Stimulated activated CD8-positive, alpha-beta memory T cell treated with anti-CD3 and anti-CD28 coated beads, Interleukin-15, amount 100 ng/mL, for 48 hours (primary cell): ENCODE results near the gene RNF10.
"Not testable (repeated sequence)": the region's sequence is repeated elsewhere in the genome, so short reads cannot be mapped to it uniquely, and the experiment has no call there.

ENCODE experiments used
- DNase-seq, 2 donors: peaks; one replicate each; pipeline ENCODE4 v3.0.0-alpha.2; 2020; ENCODE audit warnings: low read depth in 2 of 2

The RNF10 gene

DNA sequence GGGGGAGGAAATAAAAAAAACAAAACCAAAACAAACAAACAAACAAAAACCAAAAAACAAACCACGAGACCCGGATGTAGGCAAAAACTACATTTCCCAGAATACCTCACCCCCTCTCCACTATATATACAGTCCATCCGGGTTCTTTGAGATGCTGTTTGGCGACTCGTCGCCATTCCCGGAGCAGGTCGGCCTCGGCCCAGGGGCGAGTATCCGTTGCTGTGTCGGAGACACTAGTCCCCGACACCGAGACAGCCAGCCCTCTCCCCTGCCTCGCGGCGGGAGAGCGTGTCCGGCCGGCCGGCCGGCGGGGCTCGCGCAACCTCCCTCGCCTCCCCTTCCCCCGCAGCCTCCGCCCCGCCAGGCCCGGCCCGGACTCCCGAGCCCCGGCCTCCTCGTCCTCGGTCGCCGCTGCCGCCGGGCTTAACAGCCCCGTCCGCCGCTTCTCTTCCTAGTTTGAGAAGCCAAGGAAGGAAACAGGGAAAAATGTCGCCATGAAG is at the start of gene RNF10:
TSS of gene RNF10 (plus strand) at position 154 of the 500 bp plus-strand sequence. CDS start 456 bp downstream, outside the sequence.
- DNase-seq: peak; percentile 40 to 49

DNA sequence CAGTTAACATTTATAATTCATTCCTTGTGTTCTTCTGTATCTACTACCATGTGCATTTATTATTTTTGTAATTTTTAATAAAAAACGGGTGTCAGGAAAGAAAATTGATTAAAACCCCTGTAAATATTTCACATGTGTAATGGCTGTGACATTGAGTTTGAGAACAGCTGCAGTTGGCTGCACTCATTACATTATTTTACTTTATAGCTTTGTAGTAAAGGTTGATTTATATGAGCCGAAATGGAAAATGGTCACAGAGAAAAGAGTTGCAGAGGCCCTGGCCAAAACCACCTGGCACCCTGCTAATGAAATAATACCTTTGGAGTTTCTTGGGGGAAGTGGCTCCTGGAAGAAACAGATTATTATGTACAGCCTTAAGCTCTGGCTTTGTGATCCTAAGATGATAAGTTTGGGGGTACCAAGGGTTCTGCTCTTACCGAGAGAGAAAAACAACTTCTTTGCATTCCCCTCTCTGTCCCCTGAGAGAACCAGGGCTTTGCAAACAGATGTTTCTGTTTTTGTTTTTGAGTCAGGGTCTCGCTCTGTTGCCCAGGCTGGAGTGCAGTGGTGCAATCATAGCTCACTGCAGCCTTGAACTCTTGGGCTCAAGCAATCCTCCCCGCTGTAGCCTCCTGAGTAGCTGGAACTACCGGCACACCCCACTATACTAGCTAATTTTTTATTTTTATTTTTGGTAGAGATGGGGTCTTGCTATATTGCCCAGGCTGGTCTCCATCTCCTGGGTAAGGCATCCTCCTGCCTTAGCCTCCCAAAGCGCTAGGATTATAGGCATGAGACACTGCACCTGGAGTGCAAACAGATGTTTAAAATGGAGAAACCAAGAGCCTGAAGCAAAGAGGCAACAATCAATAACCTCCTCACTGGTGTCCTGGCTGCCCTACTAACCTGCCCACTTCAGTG is 47.9 kb upstream of the RNF10 start:
- no peak for DNase-seq

DNA sequence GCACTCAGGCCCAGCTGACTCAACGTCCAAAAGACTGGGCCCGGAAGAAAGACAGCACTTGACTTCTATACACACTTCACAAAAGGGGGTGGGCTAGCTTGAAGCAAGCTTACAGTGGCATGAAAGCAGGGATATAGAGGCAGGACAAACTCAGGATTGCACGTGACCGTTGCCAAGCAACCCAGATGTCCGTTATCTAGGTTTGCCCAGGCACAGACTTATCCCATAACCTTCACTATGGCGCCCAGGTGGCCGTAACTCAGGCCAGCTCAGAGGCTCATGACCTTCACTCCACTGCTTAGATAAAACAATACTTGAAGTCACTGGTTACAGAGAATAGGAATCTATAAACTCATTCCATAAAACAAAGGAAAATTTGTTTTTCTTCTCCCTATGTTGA is 46.6 kb upstream of the RNF10 start:
- not testable (repeated sequence) for DNase-seq

DNA sequence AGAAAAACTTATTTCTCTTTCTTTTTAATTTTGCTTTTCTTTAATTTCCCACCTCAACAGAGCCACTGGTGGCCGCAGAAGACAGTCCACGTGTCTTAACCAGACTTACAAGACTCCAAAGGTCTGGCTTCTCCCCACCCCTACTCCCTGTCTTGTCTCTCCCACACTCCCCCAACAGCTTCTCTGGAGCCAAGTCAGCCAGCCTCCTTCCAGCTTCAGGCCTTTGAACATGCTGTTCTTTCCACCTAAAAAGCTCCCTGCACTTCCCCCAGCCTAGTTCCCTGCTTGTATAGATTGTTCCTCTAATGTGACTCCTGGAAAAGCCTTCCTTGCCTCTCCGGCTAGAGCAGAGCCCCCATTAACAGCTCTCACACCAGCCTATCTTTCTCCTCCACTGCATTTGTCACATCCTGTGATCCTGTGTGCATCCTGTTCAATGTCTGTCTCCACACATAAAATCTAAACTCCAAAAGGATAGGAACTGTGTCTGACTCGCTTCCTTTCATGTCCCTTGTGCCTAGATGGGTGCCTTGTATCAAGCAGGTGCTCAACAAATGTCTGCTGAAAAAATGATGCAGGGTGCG is 46.0 kb upstream of the RNF10 start:
- no peak for DNase-seq

DNA sequence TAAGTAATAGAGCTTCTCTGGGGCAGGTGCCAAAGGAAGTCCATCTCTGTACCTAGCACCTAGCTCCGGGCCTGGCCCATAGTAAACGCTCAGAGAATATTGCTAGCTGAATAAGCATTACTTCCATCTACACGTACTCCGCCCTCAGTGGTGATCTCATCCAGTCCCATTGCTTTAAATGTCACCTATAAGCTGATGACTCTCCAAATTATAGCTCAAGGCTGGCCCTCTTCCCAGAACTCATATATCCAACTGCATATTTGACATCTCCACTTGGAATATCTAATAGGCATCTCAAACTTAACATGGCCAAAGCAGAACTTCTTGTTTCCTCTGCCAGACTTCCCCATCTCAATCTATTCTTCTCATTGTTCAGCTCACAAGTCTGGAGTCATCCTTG is 45.1 kb upstream of the RNF10 start:
- no peak for DNase-seq

DNA sequence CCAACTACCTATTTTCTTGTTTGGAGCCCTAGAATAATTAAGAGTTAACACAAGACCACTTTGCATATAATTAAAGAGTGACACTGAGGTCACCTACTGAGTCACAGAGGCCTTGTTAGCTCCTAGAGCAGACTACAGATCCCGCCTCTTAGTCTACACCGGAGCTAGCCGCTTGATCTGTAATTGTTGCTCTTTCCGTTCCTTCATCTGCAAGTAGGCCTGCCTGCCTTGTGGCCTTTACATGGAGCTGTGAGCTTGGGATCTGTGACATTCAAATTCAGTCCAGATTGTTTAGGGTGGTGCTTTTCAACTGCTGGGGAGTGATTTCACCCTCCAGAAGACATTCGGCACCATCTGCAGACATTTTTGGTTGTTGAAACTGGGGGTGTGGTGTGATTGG is 43.8 kb upstream of the RNF10 start:
- no peak for DNase-seq

DNA sequence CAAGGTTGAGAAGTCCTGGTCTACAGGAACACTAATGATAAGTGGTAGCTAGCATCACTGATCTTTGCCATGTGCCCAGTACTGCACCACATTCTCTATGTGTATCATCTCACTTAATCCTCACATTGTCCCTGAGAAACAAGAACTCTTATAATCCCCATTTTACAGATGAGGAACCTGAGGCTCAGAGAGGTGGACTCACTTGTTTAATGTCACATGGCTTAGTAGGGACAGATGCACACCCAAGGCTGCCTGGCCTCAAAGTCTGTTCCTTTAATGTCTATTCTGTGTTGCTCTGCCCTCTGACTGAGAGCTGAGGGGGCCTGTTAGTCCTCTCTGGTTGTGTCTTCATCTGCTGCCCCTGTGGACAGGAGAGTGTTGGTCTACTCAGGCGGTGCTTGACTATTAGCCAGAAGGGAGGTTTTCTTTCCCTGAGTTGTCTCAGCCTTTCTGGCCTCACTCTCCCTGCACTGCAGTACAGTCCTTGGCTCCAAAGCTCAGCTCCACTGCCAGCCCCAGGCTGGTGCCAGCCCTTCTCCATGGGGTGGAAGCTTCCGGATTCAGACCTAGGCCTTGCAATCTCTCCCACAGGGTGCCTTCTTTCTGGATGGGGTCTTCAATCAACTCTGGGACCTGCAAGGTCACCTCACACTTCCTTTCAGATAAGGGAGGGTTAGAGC is 43.2 kb upstream of the RNF10 start:
- DNase-seq: no peak

DNA sequence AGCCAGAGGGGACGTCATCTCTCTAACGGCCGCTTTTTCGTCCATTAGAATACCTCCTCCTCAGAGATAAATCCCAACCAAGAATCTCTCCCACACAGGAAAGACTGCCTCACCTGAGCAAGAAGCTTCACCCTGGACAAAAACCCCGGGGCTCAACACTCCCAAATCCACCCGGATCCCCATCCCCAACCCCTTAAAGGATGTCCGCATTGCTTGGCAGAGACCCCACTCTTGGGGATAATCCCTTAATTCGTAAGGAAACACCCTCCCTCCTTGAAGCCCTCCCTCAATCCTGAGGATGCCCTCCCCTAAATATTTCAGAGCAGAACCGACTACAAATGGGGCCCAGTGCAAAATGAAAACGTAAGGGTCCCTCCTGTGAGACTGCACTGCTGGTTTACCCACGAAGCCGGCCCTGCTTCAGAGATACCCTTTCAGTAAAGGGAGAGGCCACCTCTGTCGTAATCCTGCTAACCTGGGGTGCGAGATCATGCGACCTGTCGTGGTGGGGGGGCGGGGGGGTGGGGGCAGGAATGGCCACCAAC is 38.9 kb upstream of the RNF10 start:
- no peak for DNase-seq

DNA sequence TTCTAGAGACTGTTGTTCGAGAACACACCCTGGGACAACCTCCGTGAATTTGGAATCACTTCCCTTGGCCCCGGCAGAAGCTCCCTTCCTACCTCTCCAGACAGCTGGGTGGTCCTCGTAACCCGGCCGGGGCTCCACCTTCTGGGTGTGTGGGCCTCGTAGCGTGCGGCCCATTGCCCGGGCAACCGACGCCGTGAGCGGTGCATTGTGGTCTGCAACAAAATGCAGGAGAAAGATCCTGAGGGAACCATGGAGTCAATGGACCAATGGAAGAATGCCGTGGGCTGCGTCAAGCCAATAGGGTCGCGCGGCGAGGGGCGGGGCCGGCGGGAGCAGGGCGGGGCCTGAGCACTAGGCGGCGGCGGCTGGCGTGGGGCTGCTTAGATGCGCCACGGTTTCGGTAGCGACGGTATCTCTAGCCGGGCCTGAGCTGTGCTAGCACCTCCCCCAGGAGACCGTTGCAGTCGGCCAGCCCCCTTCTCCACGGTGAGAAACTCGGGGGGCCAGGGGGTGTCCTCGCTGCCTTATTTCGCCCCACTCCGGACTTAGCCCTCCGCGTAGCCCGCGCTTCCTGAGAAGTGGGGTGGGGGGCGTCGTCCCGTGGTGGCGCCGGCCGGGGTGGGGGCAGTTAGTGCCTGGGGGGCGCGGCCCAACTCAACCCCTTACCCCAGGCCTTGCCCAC is 38.3 kb upstream of the RNF10 start, which contains the start of gene DYNLL1:
TSS of gene DYNLL1 (plus strand) at position 383 of the 682 bp plus-strand sequence. CDS start 309 bp downstream, outside the sequence.
- peak; percentile 96 to 97 for DNase-seq

DNA sequence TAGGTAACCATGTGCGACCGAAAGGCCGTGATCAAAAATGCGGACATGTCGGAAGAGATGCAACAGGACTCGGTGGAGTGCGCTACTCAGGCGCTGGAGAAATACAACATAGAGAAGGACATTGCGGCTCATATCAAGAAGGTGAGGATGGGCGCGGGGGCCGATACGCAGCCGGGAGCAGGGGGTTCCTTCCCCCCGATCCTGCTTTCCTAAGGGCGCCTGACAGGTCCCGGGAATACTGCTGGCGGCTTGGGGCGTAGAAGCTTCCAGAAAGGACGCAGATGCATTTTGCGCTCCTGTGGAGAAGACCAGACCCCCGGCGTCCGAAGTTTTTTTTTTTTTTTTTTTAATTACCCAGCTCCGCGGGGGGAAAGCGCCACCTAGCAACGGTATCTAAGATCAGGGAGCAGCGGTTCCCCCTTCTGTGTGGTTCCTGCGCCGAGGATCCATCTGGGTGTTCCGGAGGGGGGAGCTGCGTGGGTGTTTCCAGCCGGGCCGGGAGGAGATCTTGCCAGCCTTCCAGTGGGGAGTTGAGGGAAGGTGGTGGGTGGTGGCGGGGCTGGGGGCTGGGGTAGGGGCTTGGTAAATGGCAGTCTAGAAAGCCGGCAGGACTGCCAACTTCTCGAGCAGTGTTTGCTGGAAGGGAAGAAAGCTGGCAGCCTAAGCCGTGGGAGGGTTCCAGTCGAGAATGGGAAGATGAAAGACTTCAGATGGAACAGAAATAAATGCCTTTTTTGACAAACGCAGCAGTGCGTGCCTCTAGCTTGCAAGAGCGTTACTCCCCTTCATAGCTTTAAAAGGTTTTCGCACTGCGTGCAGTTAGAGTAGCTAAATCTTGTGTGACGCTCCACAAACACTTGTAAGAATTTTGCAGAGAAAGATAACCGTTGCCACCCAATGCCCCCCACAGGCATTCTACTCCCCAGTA is 37.5 kb upstream of the RNF10 start:
- DNase-seq: peak; percentile 19 to 21

DNA sequence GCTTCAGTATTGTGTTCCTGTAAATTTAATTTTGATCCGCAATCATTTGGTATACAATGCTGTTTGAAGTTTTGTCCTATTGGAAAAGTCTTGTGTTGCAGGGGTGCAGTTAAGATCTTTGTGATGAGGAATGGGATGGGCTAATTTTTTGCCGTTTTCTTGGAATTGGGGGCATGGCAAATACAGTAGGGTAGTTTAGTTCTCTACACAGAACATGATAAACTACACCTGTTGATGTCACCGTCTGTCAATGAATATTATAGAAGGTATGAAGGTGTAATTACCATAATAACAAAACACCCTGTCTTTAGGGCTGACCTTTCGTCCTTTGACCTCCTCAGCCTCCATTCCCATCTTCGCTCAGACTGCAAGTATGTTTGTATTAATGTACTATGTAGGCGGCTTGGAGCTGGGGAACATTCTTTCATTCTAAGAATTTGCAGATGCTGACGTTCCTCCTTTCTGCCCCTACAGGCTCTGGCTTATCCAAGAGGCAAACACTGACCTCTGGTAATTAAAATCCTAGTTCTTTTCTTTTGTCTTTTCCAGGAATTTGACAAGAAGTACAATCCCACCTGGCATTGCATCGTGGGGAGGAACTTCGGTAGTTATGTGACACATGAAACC is 36.5 kb upstream of the RNF10 start:
- DNase-seq: no peak

DNA sequence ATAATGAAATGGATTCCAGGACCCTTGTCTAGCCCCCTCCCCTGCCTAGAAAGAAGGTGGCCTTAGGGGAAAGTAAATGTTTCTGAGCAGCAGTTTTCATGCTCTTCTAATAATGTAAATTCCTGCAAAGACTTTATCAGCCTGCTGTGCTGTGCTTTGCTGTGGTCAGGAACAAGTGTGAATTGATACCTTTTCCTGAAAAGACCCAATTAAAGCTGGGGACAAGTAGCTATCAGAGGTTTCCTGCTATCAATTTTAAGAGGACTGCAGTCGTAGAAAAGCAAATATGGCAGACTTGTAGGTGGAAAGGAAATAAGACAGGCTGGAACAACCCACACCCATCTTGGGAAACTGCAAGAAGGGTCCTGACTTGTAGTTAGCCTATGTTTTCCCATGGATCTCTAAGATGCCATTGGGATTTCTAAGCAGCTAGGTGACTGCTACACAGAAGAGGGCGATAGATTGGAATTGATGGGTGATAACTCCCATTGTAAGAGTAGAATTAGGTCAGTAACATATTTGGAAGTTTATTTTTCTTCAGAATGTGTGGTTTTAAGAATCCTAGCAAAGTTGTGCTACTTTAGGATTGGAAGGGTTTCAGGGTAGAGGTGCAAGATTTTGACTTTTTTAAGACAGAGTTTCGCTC is 35.2 kb upstream of the RNF10 start:
- DNase-seq: no peak

DNA sequence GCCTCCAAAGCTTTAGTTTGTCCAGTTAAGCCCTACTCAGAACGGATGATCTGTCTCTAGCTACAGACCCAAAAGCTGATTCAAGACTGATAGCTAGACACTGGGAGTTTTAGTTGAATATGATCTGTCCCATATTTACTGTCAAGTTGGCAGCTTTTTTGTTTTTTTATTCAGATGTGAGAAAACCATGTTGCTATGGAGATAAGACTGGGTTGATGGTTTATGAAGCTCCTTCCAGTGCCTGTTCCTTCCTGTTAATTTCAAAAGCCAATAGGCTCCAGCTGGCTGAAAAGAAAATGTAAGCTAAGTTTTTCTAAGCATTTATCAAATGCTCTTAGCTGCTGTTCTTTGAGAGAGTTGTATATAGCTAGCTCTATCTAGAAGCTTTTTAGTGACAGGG is 33.6 kb upstream of the RNF10 start:
- DNase-seq: no peak

DNA sequence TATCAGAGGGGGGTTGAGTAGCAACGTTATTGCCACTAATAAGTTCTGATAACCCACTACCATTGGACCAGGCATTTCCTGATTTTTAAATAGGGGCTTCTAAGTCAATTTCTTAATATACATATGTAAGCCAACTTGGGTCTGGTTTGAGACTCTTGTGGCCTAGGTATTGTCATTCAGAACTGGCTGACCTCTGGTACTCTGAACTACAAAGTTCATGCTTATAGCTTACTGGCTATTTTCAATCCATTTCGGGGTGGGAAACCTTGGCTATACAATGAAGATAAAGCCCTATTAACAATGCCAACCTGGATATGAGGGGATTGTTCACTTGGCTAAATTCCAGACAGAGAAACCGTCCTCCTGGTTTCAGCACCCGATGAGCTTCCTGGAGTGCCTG is 29.6 kb upstream of the RNF10 start:
- no peak for DNase-seq

DNA sequence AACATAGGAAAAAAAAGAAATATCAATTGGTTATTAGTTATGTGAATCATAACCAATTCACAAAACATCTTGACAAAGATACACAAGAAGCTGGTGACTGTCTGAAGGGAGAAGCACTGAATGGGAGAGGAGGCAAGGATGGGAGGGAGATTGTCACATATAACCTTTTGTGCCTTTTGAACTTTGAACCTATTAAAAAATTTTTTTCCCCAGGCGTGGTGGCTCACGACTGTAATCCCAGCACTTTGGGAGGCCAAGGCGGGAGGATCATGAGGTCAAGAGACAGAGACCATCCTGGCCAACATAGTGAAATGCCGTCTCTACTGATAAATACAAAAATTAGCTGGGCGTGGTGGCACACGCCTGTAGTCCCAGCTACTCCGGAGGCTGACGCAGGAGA is 25.6 kb upstream of the RNF10 start:
- no peak for DNase-seq

DNA sequence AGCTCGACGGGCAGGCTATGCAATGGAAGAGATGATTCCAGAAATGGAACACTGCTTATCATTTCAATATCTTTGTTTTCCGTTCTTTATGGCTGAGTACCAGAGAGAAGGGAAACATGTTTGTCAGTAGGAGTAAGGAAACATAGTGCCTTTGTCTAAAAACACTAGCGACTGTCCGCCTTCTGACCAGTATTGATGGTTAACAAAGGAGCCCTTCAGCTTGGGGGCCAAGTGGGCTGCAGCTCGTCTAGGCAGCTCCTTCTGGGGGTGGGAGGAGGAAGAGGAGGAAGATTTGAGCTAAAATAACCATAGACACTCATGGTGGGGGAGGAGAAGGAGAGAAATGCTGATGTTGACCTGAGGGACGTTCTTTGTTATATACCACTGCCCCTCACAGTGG is 20.2 kb upstream of the RNF10 start:
- DNase-seq: no peak

DNA sequence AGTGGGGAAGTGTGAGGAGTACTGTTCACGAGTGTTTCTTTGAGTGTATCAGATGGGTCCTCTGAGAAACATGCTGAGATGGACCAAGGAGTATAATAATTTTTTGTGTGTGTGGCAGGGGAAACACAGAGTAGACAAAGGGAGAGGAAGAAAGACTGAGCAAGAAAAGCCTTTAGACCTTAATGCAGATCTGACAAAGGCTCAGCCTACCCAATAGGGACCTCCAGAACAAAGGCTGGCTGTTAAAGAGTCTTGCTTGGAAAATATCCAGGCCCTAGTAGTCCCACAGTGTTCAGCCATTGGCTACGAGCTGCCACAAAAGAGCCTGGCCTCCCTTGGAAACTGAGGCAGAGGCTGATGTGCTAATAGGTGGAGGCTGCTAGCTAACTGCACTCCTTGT is 18.7 kb upstream of the RNF10 start:
- DNase-seq: no peak

DNA sequence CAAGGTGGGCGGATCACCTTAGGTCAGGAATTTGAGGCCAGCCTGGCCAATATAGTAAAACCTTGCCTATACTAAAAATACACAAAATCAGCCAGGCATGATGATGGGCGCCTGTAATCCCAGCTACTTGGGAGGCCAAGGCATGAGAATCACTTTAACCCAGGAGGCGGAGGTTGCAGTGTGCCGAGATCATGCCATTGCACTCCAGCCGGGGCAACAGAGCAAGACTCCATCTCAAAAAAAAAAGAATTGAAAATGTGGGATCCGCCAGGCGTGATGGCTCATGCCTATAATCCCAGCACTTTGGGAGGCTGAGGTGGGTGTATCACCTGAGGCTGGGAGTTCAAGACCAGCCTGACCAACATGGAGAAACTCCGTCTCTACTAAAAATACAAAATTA is 14.8 kb upstream of the RNF10 start:
- DNase-seq: not testable (repeated sequence)

DNA sequence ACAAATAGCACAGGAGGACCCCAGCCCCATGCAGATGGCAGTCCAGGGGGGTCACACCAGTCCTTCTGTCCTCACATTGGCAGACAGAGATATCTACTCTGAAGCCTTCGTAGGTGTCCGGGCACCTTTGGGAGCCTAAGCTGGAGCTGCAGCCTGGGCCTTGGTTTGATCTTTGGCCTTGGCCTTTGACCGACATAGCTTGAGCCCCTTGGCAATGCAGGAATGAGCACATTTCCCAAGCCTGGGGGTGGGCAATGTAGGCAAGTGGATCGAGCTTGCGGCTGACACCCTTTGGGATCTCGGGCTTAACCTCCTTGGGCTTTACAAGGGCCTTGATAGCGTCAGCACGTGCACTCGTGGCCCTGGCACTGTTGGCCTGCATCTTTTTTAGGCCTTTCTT is 11.6 kb upstream of the RNF10 start:
- no peak for DNase-seq
